HEK293 (cell line): ENCODE results near the gene DOCK9.

Experiments used
- CTCF ChIA-PET: fragments of 350-600 bp; formaldehyde crosslinking; extraction: SDS; loops from one replicate; lab custom pipeline; 2021; ENCODE audit warnings: antibody characterized with exemption; lab: Yijun Ruan, JAX
- POLR2A ChIA-PET: fragments of 300-600 bp; formaldehyde crosslinking; extraction: SDS; loops from one replicate; lab custom pipeline; 2020; ENCODE audit warnings: antibody characterized with exemption, inconsistent platforms; lab: Yijun Ruan, JAX
- H3K27ac ChIP-seq: fragments of 200-500 bp; sonication (Bioruptor generic); 2 replicates; pipeline ENCODE4 v1.5.1; 2014; ENCODE audit warnings: low read depth, low read length, control low read depth, inconsistent platforms; ENCODE audit errors: extremely low read depth
- H3K36me3 ChIP-seq, 2 experiments: fragments of 200-500 bp in 1 of 2; sonication (Bioruptor generic) in 1 of 2; 1 replicate in 1 of 2; 2 replicates in 1 of 2; pipeline ENCODE4 v1.5.1; 2014 to 2017; ENCODE audit warnings: inconsistent platforms in 2 of 2, low read length in 2 of 2; ENCODE audit not compliant: control insufficient read depth in 2 of 2, insufficient read depth in 1 of 2
- H3K4me1 ChIP-seq: fragments of 200-500 bp; sonication (Bioruptor generic); 2 replicates; pipeline ENCODE4 v1.5.1; 2014; ENCODE audit warnings: mild to moderate bottlenecking, low read length, inconsistent platforms; ENCODE audit not compliant: control insufficient read depth, insufficient read depth
- H3K4me3 ChIP-seq: 2 replicates; pipeline ENCODE4 v1.5.1; 2011; ENCODE audit warnings: low read depth, mild to moderate bottlenecking, control low read depth, low read length, moderate library complexity
- H3K9me3 ChIP-seq: fragments of 200-500 bp; sonication (Bioruptor generic); 2 replicates; pipeline ENCODE4 v1.5.1; 2014; ENCODE audit warnings: low read depth, low read length, inconsistent platforms; ENCODE audit not compliant: control insufficient read depth, insufficient read depth
- HOXA7 ChIP-seq: sonication (generic); formaldehyde crosslinking; IDR thresholded peaks from 2 replicates; pipeline ENCODE4 v1.8.1; 2022; ENCODE audit warnings: missing genetic modification reagents, borderline replicate concordance
- KLF16 ChIP-seq: fragments of 450-650 bp; formaldehyde crosslinking; IDR thresholded peaks from 2 replicates; pipeline ENCODE4 v1.5.1; 2017; ENCODE audit warnings: missing biosample characterization, missing genetic modification characterization
- MEIS1 ChIP-seq: sonication (generic); formaldehyde crosslinking; IDR thresholded peaks from 2 replicates; pipeline ENCODE4 v1.8.1; 2022; ENCODE audit warnings: missing genetic modification reagents, mild to moderate bottlenecking, borderline replicate concordance
- MZF1 ChIP-seq: fragments of 450-650 bp; formaldehyde crosslinking; IDR thresholded peaks from 2 replicates; pipeline ENCODE4 v1.5.1; 2017; ENCODE audit warnings: missing biosample characterization, missing genetic modification characterization, borderline replicate concordance
- SALL2 ChIP-seq: fragments of 450-650 bp; formaldehyde crosslinking; IDR thresholded peaks from 2 replicates; pipeline ENCODE4 v1.5.0; 2017; ENCODE audit warnings: missing biosample characterization, mild to moderate bottlenecking, missing genetic modification characterization, borderline replicate concordance
- SCRT1 ChIP-seq: fragments of 450-650 bp; formaldehyde crosslinking; IDR thresholded peaks from 2 replicates; pipeline ENCODE4 v1.5.1; 2016; ENCODE audit warnings: missing biosample characterization, missing genetic modification characterization, borderline replicate concordance
- ZBTB48 ChIP-seq: fragments of 450-650 bp; formaldehyde crosslinking; IDR thresholded peaks from 2 replicates; pipeline ENCODE4 v1.5.1; 2016; ENCODE audit warnings: missing biosample characterization, missing genetic modification characterization
- ZBTB7A ChIP-seq: fragments of 450-650 bp; formaldehyde crosslinking; IDR thresholded peaks from 2 replicates; pipeline ENCODE4 v1.5.1; 2016; ENCODE audit warnings: low read depth, missing biosample characterization, missing genetic modification characterization
- ZNF114 ChIP-seq: fragments of 450-650 bp; formaldehyde crosslinking; IDR thresholded peaks from 2 replicates; pipeline ENCODE4 v1.5.0; 2017; ENCODE audit warnings: missing biosample characterization, missing genetic modification characterization
- ZNF132 ChIP-seq: fragments of 450-650 bp; formaldehyde crosslinking; IDR thresholded peaks from 2 replicates; pipeline ENCODE4 v1.5.1; 2017; ENCODE audit warnings: missing biosample characterization, missing genetic modification characterization, borderline replicate concordance
- ZNF138 ChIP-seq: fragments of 450-650 bp; formaldehyde crosslinking; IDR thresholded peaks from 2 replicates; pipeline ENCODE4 v1.5.1; 2016; ENCODE audit warnings: missing biosample characterization, missing genetic modification characterization, borderline replicate concordance
- ZNF223 ChIP-seq: fragments of 450-650 bp; formaldehyde crosslinking; IDR thresholded peaks from 2 replicates; pipeline ENCODE4 v1.5.1; 2016; ENCODE audit warnings: missing biosample characterization, missing genetic modification characterization
- ZNF311 ChIP-seq: fragments of 450-650 bp; formaldehyde crosslinking; IDR thresholded peaks from 2 replicates; pipeline ENCODE4 v1.5.1; 2017; ENCODE audit warnings: missing biosample characterization, missing genetic modification characterization, borderline replicate concordance
- ZNF658 ChIP-seq: fragments of 450-650 bp; formaldehyde crosslinking; IDR thresholded peaks from 2 replicates; pipeline ENCODE4; 2016; ENCODE audit warnings: missing biosample characterization, missing genetic modification characterization
- TF ChIP-seq, protein P1 (sequence below): fragments of 450-650 bp; formaldehyde crosslinking; IDR thresholded peaks from 2 replicates; pipeline ENCODE4 v1.5.1; 2016; ENCODE audit warnings: missing biosample characterization, missing genetic modification characterization
- TF ChIP-seq, protein P2 (sequence below): sonication (generic); formaldehyde crosslinking; IDR thresholded peaks from 2 replicates; pipeline ENCODE4 v1.8.1; 2022; ENCODE audit warnings: mild to moderate bottlenecking, moderate library complexity, missing genetic modification reagents
- TF ChIP-seq, protein P3 (sequence below): fragments of 450-650 bp; formaldehyde crosslinking; IDR thresholded peaks from 2 replicates; pipeline ENCODE4 v1.5.1; 2016; ENCODE audit warnings: missing biosample characterization, missing genetic modification characterization
- TF ChIP-seq, protein P4 (sequence below): fragments of 450-650 bp; formaldehyde crosslinking; IDR thresholded peaks from 2 replicates; pipeline ENCODE4 v1.5.1; 2016; ENCODE audit warnings: missing biosample characterization, missing genetic modification characterization, borderline replicate concordance
- TF ChIP-seq, protein P5 (sequence below): fragments of 450-650 bp; formaldehyde crosslinking; IDR thresholded peaks from 2 replicates; pipeline ENCODE4 v1.5.1; 2016; ENCODE audit warnings: missing biosample characterization, missing genetic modification characterization
- TF ChIP-seq, protein P6 (sequence below): fragments of 450-650 bp; formaldehyde crosslinking; IDR thresholded peaks from 2 replicates; pipeline ENCODE4 v1.5.1; 2017; ENCODE audit warnings: missing biosample characterization, missing genetic modification characterization

DOCK9 gene

DNA sequence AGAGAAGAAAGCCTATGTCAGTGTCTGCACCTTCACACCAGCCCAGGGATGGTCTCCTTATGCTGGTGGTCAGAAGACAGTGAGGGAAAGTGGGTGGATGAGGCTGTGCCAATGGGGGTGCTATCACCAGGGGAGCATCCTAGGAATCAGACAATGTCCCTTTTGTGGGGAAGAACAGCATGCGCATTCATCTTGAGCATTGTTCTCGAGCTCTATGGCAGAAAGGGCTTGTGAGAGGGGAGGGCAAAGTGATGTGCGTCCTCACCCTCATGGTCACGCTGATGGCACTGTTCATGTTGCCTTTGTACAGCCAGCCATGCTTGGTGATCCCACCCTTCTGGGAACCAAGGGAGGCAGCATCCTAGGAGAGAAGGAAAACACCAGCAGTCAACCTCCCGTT lies 56.1 kb downstream of the DOCK9 start:
- POLR2A ChIA-PET: no interaction called here
- peaks cover 0 to 6% of the 10 kb centered on the region in 2 experiments; a peak in 1 of 3 replicates for H3K36me3 ChIP-seq
- no peak for TF ChIP-seq ZNF138
- TF ChIP-seq KLF16 (tag by site-specific recombination): no peak
- TF ChIP-seq, all 188 proteins: peak for 0
- Histone ChIP-seq H3K27ac (no peak overlapping the region), H3K9me3 (no peaks in the 10 kb centered on the region), H3K4me3 (no peak overlapping the region), H3K4me1 (no peaks in the 10 kb centered on the region)
- CTCF ChIA-PET: no interaction called here

DNA sequence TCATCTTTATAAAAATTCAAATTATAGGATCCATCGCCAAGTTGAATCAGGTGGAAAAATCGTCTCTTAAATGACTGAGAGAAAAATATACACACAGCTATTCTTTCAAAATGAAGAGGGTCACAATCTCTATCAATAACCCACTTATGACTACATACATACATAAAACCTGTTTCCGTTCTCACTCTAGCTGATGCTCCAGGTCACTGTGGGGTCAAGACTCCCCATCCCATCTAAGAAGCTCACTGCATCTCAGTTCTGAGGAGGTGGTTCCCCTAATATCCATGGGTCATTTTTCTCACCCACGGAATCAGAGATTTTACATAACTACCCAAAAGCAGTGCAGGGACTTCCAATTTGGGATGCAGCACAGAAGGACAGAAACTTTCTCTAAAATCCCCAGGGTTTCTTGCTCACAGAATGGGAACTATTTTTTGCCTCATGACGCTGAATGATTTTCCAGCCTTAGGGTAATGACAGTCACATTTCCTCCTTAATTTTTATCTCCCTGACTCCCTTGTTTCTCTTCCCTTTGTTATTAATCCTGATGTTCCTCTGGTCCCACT lies 56.8 kb downstream of the DOCK9 start:
- H3K9me3 ChIP-seq: no peaks in the 10 kb centered on the region
- ChIA-PET POLR2A (no interaction called here), CTCF (interaction anchor here (1.0 kb wide), 1 partner anchor 9 kb away, joined by 3 read pairs; no protein-coding TSS in a partner anchor)
- no peak overlapping the region for H3K27ac ChIP-seq
- no peaks in the 10 kb centered on the region for H3K4me1 ChIP-seq
- H3K36me3 ChIP-seq: peaks cover 0 to 6% of the 10 kb centered on the region in 2 experiments; a peak in 1 of 3 replicates
- no peak overlapping the region for H3K4me3 ChIP-seq
- no peak for TF ChIP-seq ZBTB48 (tag by site-specific recombination)
- TF ChIP-seq ZNF311 (tag by site-specific recombination): no peak
- no peak for TF ChIP-seq ZBTB7A (tag by site-specific recombination)
- no peak for TF ChIP-seq SCRT1 (tag by site-specific recombination)
- TF ChIP-seq MZF1 (tag by site-specific recombination): no peak
- TF ChIP-seq, protein P1, sequence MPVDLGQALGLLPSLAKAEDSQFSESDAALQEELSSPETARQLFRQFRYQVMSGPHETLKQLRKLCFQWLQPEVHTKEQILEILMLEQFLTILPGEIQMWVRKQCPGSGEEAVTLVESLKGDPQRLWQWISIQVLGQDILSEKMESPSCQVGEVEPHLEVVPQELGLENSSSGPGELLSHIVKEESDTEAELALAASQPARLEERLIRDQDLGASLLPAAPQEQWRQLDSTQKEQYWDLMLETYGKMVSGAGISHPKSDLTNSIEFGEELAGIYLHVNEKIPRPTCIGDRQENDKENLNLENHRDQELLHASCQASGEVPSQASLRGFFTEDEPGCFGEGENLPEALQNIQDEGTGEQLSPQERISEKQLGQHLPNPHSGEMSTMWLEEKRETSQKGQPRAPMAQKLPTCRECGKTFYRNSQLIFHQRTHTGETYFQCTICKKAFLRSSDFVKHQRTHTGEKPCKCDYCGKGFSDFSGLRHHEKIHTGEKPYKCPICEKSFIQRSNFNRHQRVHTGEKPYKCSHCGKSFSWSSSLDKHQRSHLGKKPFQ (tag by site-specific recombination): no peak
- TF ChIP-seq, protein P2, sequence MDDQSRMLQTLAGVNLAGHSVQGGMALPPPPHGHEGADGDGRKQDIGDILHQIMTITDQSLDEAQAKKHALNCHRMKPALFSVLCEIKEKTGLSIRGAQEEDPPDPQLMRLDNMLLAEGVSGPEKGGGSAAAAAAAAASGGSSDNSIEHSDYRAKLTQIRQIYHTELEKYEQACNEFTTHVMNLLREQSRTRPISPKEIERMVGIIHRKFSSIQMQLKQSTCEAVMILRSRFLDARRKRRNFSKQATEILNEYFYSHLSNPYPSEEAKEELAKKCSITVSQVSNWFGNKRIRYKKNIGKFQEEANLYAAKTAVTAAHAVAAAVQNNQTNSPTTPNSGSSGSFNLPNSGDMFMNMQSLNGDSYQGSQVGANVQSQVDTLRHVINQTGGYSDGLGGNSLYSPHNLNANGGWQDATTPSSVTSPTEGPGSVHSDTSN: no peak
- no peak for TF ChIP-seq MEIS1 (CRISPR knock-in tag)
- TF ChIP-seq, protein P3, sequence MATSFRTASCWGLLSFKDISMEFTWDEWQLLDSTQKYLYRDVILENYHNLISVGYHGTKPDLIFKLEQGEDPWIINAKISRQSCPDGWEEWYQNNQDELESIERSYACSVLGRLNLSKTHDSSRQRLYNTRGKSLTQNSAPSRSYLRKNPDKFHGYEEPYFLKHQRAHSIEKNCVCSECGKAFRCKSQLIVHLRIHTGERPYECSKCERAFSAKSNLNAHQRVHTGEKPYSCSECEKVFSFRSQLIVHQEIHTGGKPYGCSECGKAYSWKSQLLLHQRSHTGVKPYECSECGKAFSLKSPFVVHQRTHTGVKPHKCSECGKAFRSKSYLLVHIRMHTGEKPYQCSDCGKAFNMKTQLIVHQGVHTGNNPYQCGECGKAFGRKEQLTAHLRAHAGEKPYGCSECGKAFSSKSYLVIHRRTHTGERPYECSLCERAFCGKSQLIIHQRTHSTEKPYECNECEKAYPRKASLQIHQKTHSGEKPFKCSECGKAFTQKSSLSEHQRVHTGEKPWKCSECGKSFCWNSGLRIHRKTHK (tag by site-specific recombination): no peak
- TF ChIP-seq ZNF658 (tag by site-specific recombination): no peak
- TF ChIP-seq ZNF114: no peak
- TF ChIP-seq, protein P4, sequence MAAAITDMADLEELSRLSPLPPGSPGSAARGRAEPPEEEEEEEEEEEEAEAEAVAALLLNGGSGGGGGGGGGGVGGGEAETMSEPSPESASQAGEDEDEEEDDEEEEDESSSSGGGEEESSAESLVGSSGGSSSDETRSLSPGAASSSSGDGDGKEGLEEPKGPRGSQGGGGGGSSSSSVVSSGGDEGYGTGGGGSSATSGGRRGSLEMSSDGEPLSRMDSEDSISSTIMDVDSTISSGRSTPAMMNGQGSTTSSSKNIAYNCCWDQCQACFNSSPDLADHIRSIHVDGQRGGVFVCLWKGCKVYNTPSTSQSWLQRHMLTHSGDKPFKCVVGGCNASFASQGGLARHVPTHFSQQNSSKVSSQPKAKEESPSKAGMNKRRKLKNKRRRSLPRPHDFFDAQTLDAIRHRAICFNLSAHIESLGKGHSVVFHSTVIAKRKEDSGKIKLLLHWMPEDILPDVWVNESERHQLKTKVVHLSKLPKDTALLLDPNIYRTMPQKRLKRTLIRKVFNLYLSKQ (tag by site-specific recombination): no peak
- no peak for TF ChIP-seq ZNF132
- TF ChIP-seq, protein P5, sequence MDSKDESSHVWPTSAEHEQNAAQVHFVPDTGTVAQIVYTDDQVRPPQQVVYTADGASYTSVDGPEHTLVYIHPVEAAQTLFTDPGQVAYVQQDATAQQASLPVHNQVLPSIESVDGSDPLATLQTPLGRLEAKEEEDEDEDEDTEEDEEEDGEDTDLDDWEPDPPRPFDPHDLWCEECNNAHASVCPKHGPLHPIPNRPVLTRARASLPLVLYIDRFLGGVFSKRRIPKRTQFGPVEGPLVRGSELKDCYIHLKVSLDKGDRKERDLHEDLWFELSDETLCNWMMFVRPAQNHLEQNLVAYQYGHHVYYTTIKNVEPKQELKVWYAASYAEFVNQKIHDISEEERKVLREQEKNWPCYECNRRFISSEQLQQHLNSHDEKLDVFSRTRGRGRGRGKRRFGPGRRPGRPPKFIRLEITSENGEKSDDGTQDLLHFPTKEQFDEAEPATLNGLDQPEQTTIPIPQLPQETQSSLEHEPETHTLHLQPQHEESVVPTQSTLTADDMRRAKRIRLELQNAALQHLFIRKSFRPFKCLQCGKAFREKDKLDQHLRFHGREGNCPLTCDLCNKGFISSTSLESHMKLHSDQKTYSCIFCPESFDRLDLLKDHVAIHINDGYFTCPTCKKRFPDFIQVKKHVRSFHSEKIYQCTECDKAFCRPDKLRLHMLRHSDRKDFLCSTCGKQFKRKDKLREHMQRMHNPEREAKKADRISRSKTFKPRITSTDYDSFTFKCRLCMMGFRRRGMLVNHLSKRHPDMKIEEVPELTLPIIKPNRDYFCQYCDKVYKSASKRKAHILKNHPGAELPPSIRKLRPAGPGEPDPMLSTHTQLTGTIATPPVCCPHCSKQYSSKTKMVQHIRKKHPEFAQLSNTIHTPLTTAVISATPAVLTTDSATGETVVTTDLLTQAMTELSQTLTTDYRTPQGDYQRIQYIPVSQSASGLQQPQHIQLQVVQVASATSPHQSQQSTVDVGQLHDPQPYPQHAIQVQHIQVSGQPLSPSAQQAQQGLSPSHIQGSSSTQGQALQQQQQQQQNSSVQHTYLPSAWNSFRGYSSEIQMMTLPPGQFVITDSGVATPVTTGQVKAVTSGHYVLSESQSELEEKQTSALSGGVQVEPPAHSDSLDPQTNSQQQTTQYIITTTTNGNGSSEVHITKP (tag by site-specific recombination): no peak
- no peak for TF ChIP-seq ZNF223
- TF ChIP-seq, protein P6, sequence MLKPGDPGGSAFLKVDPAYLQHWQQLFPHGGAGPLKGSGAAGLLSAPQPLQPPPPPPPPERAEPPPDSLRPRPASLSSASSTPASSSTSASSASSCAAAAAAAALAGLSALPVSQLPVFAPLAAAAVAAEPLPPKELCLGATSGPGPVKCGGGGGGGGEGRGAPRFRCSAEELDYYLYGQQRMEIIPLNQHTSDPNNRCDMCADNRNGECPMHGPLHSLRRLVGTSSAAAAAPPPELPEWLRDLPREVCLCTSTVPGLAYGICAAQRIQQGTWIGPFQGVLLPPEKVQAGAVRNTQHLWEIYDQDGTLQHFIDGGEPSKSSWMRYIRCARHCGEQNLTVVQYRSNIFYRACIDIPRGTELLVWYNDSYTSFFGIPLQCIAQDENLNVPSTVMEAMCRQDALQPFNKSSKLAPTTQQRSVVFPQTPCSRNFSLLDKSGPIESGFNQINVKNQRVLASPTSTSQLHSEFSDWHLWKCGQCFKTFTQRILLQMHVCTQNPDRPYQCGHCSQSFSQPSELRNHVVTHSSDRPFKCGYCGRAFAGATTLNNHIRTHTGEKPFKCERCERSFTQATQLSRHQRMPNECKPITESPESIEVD: no peak
- TF ChIP-seq HOXA7 (CRISPR knock-in tag): no peak
- no peak for TF ChIP-seq SALL2
